Tibial nerve (tissue), 4 donors: ENCODE results near the gene STK39.

ENCODE experiments used
- EP300 ChIP-seq, 2 donors: sonication (generic); formaldehyde crosslinking; IDR thresholded peaks; one replicate each; pipeline ENCODE4 v1.6.1; 2017; ENCODE audit warnings: antibody characterized with exemption in 2 of 2, mild to moderate bottlenecking in 1 of 2
- TF ChIP-seq, protein P1 (sequence below), 5 experiments: fragments of 200-600 bp in 3 of 5; fragments of 450-650 bp in 2 of 5; sonication (generic) in 3 of 5; IDR thresholded peaks; one replicate each; pipeline ENCODE4 v1.5.1; 2016 to 2019; ENCODE audit warnings: antibody characterized with exemption in 5 of 5, mild to moderate bottlenecking in 3 of 5, moderate library complexity in 2 of 5

DNA sequence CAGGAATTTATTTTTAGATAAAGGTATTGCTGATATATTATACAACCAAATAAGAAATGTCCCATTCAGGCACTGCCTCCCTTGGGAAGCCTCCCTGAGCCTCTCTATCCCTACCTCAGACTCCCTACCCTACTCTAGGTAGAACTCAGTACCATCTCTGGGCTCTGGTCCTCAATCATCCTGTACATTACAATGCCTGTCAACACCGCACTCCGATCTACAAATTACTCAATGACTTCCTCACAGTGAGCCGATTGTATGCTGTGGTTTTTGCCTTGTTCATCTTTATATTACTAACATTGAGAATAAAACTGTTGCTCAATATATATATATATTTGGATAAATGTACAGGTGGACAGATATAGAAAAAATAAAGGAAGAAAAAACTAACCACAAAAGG is 207.5 kb downstream of the STK39 start:
- TF ChIP-seq, protein P1, sequence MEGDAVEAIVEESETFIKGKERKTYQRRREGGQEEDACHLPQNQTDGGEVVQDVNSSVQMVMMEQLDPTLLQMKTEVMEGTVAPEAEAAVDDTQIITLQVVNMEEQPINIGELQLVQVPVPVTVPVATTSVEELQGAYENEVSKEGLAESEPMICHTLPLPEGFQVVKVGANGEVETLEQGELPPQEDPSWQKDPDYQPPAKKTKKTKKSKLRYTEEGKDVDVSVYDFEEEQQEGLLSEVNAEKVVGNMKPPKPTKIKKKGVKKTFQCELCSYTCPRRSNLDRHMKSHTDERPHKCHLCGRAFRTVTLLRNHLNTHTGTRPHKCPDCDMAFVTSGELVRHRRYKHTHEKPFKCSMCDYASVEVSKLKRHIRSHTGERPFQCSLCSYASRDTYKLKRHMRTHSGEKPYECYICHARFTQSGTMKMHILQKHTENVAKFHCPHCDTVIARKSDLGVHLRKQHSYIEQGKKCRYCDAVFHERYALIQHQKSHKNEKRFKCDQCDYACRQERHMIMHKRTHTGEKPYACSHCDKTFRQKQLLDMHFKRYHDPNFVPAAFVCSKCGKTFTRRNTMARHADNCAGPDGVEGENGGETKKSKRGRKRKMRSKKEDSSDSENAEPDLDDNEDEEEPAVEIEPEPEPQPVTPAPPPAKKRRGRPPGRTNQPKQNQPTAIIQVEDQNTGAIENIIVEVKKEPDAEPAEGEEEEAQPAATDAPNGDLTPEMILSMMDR (IDR thresholded peaks at IDR 0.05) = no peak
- no peak for TF ChIP-seq EP300 (IDR thresholded peaks at IDR 0.05)
